Adipocyte (in vitro differentiated cells): ENCODE measurements around the gene IQCF2.

Experiments
- DNase-seq: peaks from one replicate; pipeline ENCODE4 v3.0.0-alpha.2; 2015; ENCODE audit warnings: low read depth
- H3K27me3 ChIP-seq: replicated peaks from 2 replicates; pipeline ENCODE4 v1.7.0; 2013; ENCODE audit warnings: mild to moderate bottlenecking, low read length, moderate library complexity; ENCODE audit not compliant: control insufficient read depth, insufficient read depth
- H3K36me3 ChIP-seq: 2 replicates; pipeline ENCODE4 v1.7.0; 2013; ENCODE audit warnings: low read length, mild to moderate bottlenecking, moderate library complexity; ENCODE audit not compliant: control insufficient read depth, insufficient read depth, severe bottlenecking
- H3K4me1 ChIP-seq: 2 replicates; pipeline ENCODE4 v1.7.0; 2013; ENCODE audit warnings: mild to moderate bottlenecking, low read length, moderate library complexity; ENCODE audit not compliant: control insufficient read depth, insufficient read depth
- H3K4me3 ChIP-seq: 2 replicates; pipeline ENCODE4 v1.7.0; 2013; ENCODE audit warnings: mild to moderate bottlenecking, low read length, moderate library complexity
- H3K9ac ChIP-seq: 2 replicates; pipeline ENCODE4 v1.7.0; 2013; ENCODE audit warnings: mild to moderate bottlenecking, low read length, moderate library complexity
- H3K9me3 ChIP-seq: 2 replicates; pipeline ENCODE4 v1.7.0; 2013; ENCODE audit warnings: mild to moderate bottlenecking, low read length, moderate library complexity; ENCODE audit not compliant: control insufficient read depth

The IQCF2 gene

GRCh38 chr3:51860703-51861665 is at the start of gene IQCF2:
Gene IQCF2, plus strand, starts transcription at chr3:51861615. Its CDS starts 52 bp downstream, at chr3:51861667.
- H3K4me3 ChIP-seq = no peak within 1 kb of the TSS
- DNase-seq = no peak
- H3K9ac ChIP-seq = no peak within 1 kb of the TSS
- H3K36me3 ChIP-seq = no peaks in the 10 kb centered on the region
- no peaks in the 10 kb centered on the region for H3K27me3 ChIP-seq
- no peaks in the 10 kb centered on the region for H3K4me1 ChIP-seq
- no peaks in the 10 kb centered on the region for H3K9me3 ChIP-seq

- Histone ChIP-seq H3K9me3 (peaks cover 15% of the 10 kb centered on the region), H3K4me3 (no peak overlapping the region), H3K27me3 (peaks cover 8% of the 10 kb centered on the region), H3K36me3 (no peaks in the 10 kb centered on the region), H3K9ac (no peak overlapping the region), H3K4me1 (no peaks in the 10 kb centered on the region)
- no peak for DNase-seq
Observed at GRCh38 chr3:51813539-51813938, 47.9 kb upstream of the IQCF2 start.

GRCh38 chr3:51814034-51814433 is 47.4 kb upstream of the IQCF2 start:
- peaks cover 11% of the 10 kb centered on the region for H3K27me3 ChIP-seq
- no peak for DNase-seq
- peaks cover 13% of the 10 kb centered on the region for H3K9me3 ChIP-seq
- H3K36me3 ChIP-seq = no peaks in the 10 kb centered on the region
- no peak overlapping the region for H3K4me3 ChIP-seq
- H3K4me1 ChIP-seq = no peaks in the 10 kb centered on the region
- H3K9ac ChIP-seq = no peak overlapping the region

- Histone ChIP-seq H3K4me1 (no peaks in the 10 kb centered on the region), H3K9me3 (peaks cover 13% of the 10 kb centered on the region), H3K27me3 (peaks cover 19% of the 10 kb centered on the region), H3K4me3 (no peak overlapping the region), H3K9ac (no peak overlapping the region), H3K36me3 (no peaks in the 10 kb centered on the region)
- DNase-seq = no peak
Observed at GRCh38 chr3:51815614-51816013, 45.8 kb upstream of the IQCF2 start.

- Histone ChIP-seq H3K36me3 (no peaks in the 10 kb centered on the region), H3K27me3 (peaks cover 19% of the 10 kb centered on the region), H3K9ac (no peak overlapping the region), H3K4me3 (no peak overlapping the region), H3K9me3 (peaks cover 13% of the 10 kb centered on the region), H3K4me1 (no peaks in the 10 kb centered on the region)
- DNase-seq = no peak
Observed at GRCh38 chr3:51816723-51817122, 44.7 kb upstream of the IQCF2 start.

GRCh38 chr3:51817375-51817774 is 44.0 kb upstream of the IQCF2 start:
- no peaks in the 10 kb centered on the region for H3K4me1 ChIP-seq
- no peak for DNase-seq
- H3K9me3 ChIP-seq = peaks cover 13% of the 10 kb centered on the region
- no peaks in the 10 kb centered on the region for H3K36me3 ChIP-seq
- peaks cover 19% of the 10 kb centered on the region for H3K27me3 ChIP-seq
- H3K9ac ChIP-seq = no peak overlapping the region
- H3K4me3 ChIP-seq = no peak overlapping the region

GRCh38 chr3:51819151-51819550 is 42.3 kb upstream of the IQCF2 start:
- H3K9me3 ChIP-seq = peaks cover 13% of the 10 kb centered on the region
- no peak overlapping the region for H3K4me3 ChIP-seq
- peaks cover 23% of the 10 kb centered on the region for H3K27me3 ChIP-seq
- no peak overlapping the region for H3K9ac ChIP-seq
- no peaks in the 10 kb centered on the region for H3K4me1 ChIP-seq
- H3K36me3 ChIP-seq = no peaks in the 10 kb centered on the region
- no peak for DNase-seq

GRCh38 chr3:51819709-51820406 is 41.6 kb upstream of the IQCF2 start:
- H3K27me3 ChIP-seq = peaks cover 23% of the 10 kb centered on the region
- no peaks in the 10 kb centered on the region for H3K4me1 ChIP-seq
- DNase-seq = no peak

GRCh38 chr3:51828297-51828696 is 33.1 kb upstream of the IQCF2 start:
- H3K27me3 ChIP-seq = peaks cover 4% of the 10 kb centered on the region
- no peak for DNase-seq
- H3K9ac ChIP-seq = no peak overlapping the region
- H3K9me3 ChIP-seq = peaks cover 21% of the 10 kb centered on the region
- no peaks in the 10 kb centered on the region for H3K4me1 ChIP-seq
- no peak overlapping the region for H3K4me3 ChIP-seq
- H3K36me3 ChIP-seq = no peaks in the 10 kb centered on the region

More at GRCh38 chr3:51819709-51820406, 41.6 kb upstream of the IQCF2 start:
- H3K9me3 ChIP-seq = peaks cover 13% of the 10 kb centered on the region
- H3K4me3 ChIP-seq = no peak overlapping the region
- no peaks in the 10 kb centered on the region for H3K36me3 ChIP-seq
- no peak overlapping the region for H3K9ac ChIP-seq

- Histone ChIP-seq H3K9me3 (peaks cover 25% of the 10 kb centered on the region), H3K36me3 (no peaks in the 10 kb centered on the region), H3K27me3 (no peaks in the 10 kb centered on the region), H3K4me1 (no peaks in the 10 kb centered on the region), H3K9ac (no peak overlapping the region), H3K4me3 (no peak overlapping the region)
- no peak for DNase-seq
Observed at GRCh38 chr3:51830345-51830744, 31.1 kb upstream of the IQCF2 start.

GRCh38 chr3:51830836-51831385 is 30.5 kb upstream of the IQCF2 start:
- no peak overlapping the region for H3K9ac ChIP-seq
- no peak for DNase-seq
- no peaks in the 10 kb centered on the region for H3K4me1 ChIP-seq
- H3K27me3 ChIP-seq = no peaks in the 10 kb centered on the region
- H3K9me3 ChIP-seq = peaks cover 25% of the 10 kb centered on the region
- no peaks in the 10 kb centered on the region for H3K36me3 ChIP-seq
- no peak overlapping the region for H3K4me3 ChIP-seq
